ENCODE results near the gene TTC28.
"Not testable (repeated sequence)": the region's sequence is repeated elsewhere in the genome, so short reads cannot be mapped to it uniquely, and the experiment has no call there.

Gene TTC28

DNA sequence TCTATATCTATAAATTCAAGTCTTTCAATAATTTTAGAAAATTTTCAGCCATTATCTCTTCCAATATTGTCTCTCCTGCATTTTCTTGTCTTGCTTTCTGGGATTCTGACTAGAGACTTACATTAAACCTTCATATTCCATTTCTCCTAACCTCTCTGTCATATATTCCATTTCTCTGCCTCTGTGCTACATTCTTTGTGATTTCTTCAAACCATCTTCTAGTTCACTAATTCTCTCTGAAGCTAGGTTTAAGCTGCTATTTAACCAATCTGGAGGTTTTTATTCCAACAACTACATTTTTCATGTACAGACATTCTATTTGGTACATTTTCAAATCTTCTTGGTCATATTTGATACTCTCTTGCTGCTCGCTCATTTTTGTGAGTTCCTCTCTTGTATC, 122.5 kb downstream of the TTC28 start:
- DNase-seq (ENCODE audit: low spot score), result no peak

DNA sequence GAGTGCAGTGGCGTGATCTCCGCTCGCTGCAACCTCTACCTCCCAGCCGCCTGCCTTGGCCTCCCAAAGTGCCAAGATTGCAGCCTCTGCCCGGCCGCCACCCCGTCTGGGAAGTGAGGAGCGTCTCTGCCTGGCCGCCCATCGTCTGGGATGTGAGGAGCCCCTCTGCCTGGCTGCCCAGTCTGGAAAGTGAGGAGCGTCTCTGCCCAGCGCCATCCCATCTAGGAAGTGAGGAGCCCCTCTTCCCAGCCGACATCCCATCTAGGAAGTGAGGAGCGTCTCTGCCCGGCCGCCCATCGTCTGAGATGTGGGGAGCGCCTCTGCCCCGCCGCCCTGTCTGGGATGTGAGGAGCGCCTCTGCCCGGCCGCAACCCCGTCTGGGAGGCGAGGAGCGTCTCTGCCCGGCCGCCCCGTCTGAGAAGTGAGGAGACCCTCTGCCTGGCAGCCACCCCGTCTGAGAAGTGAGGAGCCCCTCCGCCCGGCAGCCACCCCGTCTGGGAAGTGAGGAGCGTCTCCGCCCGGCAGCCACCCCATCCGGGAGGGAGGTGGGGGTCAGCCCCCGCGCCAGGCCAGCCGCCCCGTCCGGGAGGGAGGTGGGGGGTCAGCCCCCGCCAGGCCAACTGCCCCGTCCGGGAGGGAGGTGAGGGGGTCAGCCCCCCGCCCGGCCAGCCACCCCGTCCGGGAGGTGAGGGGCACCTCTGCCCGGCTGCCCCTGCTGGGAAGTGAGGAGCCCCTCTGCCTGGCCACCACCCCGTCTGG, 126.4 kb downstream of the TTC28 start:
- DNase-seq (ENCODE audit: low spot score), result not testable (repeated sequence)

DNA sequence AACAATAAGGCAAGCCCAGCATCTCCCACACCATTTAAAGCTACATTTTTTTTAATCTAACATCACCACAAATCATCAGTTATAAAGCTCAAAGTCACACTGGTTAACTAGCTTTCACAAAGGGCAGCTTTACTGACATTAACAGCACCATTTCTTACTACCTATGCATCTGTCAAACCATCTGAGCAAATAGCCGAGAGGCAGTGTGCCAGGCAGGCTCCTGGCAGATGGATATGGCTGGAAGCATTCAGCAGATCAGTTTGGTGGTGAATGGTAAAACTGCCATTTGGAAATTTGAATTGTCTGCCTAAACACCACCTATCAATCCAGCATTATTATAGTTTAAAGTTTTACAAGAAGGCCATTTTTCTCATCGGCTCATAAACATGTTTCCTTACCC, 131.2 kb downstream of the TTC28 start:
- no peak for DNase-seq (ENCODE audit: low spot score)

DNA sequence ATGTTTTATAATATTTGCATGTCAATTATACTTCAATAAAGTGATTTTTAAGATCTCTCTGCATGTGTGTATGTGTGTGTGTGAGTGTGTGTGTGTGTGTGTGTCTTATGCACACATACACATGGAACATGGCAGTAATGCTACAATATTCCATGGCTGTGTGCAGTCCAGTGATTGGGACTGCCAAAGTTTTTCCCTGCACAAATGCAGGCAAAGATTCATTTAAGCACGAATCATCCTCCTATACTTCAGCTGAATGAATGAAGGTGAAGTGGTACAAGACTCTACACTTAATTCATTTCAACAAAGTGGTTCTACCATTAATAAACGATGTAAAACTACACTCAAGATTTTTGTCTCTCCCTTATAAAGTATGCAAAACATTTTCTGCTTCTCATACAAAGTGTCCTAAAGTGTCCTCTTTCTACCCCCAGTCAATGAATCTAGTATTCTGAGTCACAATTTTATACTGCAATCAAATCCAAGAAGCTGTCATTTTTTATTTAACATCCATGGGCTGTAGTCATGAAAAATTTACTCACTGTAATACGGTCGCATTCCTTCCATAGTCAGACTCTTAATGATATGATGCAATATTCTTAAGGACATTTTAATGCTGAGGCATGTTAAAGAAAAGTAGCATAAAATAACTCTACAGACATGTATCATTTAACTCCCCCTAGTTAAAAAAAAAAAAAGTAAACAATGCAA, 132.4 kb downstream of the TTC28 start:
- no peak for DNase-seq (ENCODE audit: low spot score)

DNA sequence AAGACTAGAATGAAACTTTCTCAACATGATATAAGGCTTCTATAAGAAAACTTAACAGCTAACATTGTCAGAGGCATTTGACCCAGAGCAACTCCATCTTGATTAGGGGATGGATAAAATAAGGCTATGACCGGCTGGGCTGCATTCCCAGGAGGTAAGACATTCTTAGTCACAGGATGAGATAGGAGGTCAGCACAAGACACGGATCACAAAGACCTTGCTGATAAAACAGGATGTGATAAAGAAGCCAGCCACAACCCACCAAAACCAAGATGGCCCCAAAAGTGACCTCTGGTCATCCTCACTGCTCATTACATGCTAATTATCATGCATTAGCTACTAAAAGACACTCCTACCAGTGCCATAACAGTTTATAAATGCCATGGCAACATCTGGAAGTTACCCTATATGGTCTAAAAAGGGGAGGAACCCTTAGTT, 135.2 kb downstream of the TTC28 start:
- DNase-seq (ENCODE audit: low spot score), result no peak

DNA sequence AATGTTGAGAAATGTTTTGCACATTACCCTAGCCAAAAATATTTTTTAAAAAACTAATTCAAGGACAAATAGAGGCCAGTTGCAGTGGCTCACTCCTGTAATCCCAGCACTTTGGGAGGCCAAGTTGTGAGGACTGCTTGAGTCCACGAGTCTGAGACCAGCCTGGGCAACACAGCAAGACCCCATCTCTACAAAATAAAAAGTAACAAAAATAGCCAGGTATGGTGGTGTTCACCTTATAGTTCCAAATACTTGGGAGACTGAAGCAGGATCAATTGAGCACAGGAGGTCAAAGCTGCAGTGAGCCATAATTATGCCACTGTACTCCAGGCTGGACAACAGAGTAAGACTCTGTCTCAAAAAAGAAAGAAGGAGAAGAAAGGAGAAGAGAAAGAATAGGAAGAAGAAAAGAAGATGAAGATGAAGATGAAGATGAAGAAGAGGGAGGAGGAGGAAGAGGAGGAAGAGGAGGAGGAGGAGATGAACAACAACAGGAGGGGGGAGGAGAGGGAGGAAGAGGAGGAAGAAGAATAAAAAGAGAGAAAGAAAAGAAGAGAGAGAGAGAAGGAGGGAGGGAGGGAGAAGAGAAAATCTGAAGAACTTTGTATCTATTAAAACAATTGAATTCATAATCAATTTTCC, 136.5 kb downstream of the TTC28 start:
- DNase-seq (ENCODE audit: low spot score), result no peak

DNA sequence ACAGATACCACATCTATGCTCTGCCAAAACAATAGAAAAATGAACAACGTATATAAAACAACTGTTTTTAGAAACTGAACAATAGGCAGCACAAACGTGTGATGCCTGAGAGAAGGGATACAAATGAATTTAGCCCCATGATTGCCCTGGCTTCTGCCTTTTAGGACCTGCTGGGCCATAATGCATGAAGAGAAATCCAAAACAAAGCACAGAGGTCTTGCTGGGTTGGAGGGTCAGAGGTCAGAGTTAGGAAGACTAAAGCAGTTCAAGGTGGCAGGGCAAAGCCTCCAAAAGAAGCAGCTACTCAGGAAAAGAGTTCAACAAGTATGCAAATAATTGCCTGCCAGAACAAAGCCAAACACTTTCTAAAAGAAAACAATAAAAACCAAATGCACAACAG, 138.5 kb downstream of the TTC28 start:
- DNase-seq (ENCODE audit: low spot score), result no peak

DNA sequence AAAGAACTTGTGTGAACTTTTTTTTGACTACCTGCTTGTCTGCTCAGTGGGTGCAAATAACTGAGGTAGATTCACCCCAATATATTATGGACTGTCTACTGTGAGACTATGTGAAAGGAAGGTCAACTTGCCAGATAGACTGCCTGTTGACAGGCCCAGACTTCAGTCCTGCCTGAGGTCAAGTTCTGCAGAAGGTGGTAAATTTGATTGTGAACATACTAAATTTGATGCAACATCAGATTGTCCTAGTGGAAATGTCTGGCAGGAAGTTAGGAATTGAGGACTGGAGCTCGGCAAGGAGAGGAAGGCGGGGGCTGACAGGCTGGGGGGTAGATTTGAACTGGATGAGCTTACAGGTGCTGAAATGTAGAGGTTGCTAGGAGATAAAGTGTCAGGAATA, 140.7 kb downstream of the TTC28 start:
- DNase-seq (ENCODE audit: low spot score), result no peak

DNA sequence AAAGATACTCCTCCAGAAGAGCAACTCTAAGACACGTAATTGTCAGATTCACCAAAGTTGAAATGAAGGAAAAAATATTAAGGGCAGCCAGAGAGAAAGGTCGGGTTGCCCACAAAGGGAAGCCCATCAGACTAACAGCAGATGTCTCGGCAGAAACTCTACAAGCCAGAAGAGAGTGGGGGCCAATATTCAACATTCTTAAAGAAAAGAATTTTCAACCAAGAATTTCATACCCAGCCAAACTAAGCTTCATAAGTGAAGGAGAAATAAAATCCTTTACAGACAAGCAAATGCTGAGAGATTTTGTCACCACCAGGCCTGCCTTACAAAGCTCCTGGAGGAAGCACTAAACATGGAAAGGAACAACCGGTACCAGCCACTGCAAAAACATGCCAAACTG, 149.1 kb downstream of the TTC28 start:
- not testable (repeated sequence) for DNase-seq (ENCODE audit: low spot score)

DNA sequence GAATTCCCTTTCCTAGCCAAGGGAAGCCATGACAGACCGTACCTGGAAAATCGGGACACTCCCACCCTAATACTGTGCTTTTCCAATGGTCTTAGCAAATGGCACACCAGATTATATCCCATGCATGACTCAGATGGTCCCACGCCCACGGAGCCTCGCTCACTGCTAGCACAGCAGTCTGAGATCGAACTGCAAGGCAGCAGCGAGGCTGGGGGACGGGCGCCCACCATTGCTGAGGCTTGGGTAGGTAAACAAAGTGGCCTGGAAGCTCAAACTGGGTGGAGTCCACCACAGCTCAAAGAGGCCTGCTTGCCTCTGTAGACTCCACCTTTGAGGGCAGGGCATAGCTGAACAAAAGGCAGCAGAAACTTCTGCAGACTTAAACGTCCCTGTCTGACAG, 150.5 kb downstream of the TTC28 start:
- not testable (repeated sequence) for DNase-seq (ENCODE audit: low spot score)

DNA sequence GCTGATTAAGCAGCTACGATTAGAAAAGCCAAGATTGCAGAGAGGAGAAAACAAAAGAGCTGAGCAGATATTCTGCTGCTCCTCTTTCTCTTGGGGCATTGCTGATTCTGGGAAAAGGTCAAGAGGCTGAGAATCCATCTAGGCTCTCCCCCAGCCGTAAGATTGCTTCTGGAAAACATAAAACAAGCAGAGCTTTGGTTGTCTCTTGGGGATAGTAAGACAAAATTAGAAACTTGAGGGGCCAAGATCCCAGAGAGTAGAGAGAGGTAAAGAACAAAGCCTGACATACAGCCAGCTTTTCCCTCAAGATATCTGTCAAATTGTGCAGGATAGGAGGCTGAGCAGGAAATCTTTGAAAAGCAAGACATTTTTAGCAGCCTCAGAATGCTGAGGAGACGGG, 158.2 kb downstream of the TTC28 start:
- DNase-seq (ENCODE audit: low spot score), result no peak

DNA sequence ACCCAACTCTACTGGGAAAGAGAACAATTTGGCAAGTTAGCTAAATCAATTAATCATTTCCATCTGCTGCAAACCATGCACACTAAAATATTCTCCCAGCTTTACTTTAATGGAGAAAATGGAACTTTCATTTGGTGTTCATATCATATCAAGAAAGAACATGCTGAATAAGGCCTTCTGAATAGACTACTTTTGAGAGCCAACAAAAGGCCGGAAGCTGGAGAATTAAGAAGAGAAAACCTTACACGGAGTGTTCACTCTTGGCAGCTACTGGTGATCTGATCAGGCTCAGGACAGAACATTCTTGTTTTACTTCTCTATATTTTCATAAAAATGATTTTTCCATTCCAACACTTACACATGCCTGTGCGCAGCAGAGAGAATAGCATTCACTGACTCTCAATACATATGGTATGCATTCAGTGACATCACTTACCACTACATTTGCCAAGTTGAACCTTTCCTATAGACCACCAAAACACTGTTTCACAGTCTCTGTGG, 165.3 kb downstream of the TTC28 start:
- no peak for DNase-seq (ENCODE audit: low spot score)

DNA sequence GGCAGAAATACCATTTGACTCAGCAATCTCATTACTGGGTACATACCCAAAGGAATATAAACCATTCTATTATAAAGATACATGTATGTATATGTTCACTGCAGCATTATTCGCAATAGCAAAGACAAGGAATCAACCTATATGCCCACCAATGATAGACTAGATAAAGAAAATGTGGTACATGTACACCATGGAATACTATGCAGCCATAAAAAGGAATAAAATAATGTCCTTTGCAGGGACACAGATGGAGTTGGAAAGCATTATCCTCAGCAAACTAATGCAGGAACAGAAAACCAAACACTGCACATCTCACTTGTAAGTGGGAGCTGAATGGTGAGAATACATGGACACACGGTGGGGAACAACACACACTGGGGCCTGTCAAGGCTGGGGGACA, 167.3 kb downstream of the TTC28 start:
- DNase-seq (ENCODE audit: low spot score), result not testable (repeated sequence)

DNA sequence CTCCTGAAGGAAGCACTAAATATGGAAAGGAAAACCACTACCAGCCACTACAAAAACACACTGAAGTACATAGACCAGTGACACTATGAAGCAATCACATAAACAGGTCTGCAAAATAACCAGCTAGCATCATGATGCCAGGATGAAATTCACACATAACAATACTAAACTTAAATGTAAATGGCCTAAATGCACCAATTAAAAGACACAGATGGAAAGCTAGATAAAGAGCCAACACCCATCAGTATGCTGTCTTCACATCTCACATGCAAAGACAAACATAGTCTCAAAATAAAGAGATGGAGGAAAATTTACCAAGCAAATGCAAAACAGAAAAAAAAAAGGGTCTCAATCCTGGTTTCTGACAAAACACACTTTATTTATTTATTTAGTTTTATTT, 171.7 kb downstream of the TTC28 start:
- DNase-seq (ENCODE audit: low spot score), result no peak

DNA sequence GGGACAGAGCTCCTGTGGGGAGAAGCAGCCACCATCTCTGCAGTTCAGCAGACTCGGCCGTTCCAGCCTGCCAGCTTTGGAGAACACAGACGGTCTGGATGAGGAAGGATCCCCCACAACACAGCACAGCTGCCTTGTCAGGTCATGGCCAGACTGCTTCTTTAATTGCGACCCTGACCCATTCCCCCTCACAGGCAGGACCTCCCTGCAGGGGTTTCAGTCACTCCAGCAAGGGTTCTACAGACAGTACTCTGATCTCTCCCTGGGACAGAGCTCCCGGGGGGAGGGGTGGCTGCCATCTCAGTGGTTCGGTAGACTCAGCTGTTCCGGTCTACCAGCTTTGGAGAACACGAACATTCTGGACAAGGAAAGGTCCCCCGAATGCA, 173.5 kb downstream of the TTC28 start:
- no peak for DNase-seq (ENCODE audit: low spot score)

DNA sequence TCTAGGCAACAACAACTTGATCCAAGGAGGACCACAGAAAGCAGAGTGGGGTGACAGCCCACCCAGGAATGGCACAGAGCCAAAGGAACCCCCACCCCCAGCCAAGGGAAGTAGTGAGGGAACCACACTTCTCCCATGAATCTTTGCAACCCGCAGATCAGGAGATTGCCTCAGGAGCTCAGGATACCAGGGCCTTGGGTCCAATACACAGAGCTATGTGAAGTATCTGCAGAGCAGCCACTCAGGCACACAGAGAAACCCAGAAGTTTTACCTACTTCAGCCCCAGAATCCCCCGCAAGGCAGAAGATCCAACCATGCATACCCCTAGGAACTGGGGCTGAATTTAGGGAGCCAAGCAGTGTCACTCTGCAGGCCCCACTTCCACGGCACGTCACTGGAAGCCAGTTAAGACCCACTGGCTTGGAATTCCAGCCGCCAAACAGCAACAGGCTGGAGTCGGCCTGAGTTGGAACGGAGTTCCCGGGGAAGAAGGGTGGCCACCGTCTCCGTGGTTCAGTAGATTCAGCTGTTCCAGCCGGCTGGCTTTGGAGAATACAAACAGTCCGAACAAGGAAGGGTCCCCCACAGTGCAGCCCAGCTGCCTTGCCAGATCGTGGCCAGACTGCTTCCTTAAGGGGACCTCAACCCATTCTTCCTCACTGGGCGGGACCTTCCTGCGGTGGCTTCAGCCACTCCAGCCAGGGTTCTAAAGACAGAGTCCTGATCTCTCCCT, 174.1 kb downstream of the TTC28 start:
- no peak for DNase-seq (ENCODE audit: low spot score)

DNA sequence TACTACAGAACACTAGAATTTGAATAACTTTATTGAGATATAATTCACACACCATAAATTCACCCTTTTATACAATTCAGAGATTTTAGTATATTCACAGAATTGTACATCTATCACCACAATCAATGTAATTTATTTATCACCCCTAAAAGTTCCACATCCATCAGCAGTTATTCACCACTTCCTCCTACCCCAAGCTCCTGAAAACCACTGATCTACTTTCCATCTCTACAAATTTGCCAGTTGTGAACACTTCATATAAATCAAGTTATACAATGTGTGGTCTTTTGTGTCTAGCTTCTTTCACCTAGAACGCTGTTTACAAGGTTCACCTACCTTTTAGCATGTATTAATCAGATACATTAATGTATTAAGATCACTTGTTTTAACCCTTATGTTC, 179.6 kb downstream of the TTC28 start:
- DNase-seq (ENCODE audit: low spot score), result no peak

DNA sequence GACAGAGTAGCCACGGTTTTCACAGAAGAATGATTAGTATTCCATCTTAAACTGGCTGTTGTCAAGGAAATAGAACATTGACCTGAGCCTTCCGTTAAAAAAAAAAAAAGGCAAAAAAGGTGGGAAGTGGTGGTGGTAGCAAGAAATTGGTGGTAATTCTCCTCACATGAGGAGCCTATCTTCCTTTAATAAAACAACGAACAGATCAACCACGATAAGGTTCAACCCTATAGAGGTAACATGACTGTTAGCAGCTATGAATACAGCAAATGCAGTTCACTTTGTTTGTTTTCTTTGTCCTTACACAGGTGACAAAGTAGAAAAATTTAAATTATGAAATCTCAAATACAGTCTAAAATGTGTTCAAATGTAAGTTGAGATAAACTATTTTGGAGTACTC, 181.6 kb downstream of the TTC28 start:
- DNase-seq (ENCODE audit: low spot score), result no peak

DNA sequence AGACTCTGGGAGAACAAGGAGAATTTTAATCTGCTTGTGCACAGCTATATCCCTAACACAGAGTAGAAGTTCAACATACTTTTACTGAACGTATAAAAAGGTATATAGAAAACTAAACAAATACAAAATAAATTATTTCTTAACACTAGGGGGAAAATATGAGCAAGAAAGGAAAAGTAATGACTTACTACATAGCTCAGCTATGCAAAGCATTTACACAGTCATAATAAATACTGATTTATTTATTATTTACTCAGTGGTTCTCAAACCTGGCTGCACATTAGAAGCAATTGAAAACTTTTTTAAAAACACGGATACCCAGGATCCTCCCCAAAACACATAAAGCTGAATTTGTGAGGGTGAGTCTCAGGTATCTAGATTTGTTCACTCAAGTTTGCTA, 182.5 kb downstream of the TTC28 start:
- DNase-seq (ENCODE audit: low spot score), result no peak

DNA sequence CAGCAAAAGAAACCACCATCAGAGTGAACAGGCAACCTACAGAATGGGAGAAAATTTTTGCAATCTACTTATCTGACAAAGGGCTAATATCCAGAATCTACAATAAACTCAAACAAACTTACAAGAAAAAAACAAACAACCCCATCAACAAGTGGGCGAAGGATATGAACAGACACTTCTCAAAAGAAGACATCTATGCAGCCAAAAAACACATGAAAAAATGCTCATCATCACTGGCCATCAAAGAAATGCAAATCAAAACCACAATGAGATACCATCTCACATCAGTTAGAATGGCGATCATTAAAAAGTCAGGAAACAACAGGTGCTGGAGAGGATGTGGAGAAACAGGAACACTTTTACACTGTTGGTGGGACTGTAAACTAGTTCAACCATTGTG, 188.4 kb downstream of the TTC28 start:
- not testable (repeated sequence) for DNase-seq (ENCODE audit: low spot score)

DNA sequence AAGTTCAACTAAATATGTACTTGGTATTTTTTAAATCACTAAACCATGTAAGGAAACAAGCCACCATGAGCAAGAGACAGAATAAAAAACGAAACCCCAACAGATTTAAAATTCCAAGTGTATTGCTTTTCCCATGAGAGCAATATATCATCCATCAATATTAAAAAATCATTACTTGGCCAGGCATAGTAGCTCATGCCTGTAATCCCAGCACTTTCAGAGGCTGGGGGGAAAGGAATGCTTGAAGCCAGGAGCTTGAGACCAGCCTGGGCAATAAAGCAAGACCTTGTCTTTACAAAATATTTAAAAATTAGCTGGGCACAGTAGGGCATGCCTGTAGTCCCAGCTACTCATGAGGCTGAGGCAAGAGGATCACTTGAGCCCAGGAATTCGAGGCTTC, 190.8 kb downstream of the TTC28 start:
- no peak for DNase-seq (ENCODE audit: low spot score)

DNA sequence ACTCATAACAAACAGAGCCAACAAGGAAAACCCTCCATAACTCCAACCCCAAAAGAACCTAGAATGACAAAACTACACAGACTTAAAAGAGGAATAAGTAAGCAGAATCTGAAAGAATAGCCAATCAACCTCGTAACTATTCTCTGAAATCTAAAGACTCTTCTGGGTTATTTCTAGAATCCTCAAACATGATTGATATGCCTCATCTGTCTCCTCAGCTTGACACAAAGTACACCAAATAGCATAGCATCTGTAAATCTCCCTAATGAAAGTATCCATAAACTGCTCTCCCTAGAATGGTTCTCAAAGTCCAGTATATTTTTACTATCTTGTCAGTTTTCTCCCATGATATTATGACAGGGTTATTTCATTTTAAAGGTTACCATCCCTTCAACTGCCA, 195.0 kb downstream of the TTC28 start:
- no peak for DNase-seq (ENCODE audit: low spot score)

Data from CD4-positive, alpha-beta T cell treated with Interleukin-6 at 100 ng/mL for 8 hours (primary cell).